Thoracic aorta (tissue), 2 donors: ENCODE measurements around the gene C17orf67. TPM values are rescaled to one million over a fixed set of nuclear protein-coding genes. Genes with fewer than 3 reads are reported as not detected.
A peak's percentile ranks its signal among the peaks of the same experiment; 100 is the strongest.

Experiments used
- ATAC-seq: fragments of 150-250 bp; one replicate; pipeline ENCODE4 v1.8.0; 2017; ENCODE audit warnings: low read depth; ENCODE audit not compliant: insufficient number of reproducible peaks, low FRiP score
- DNase-seq: peaks from one replicate; pipeline ENCODE4 v3.0.0-alpha.2; 2020; ENCODE audit warnings: low spot score
- H3K27ac ChIP-seq, 2 donors: fragments of 200-600 bp; sonication (generic); 1 replicate in 1 of 2; 2 replicates in 1 of 2; pipeline ENCODE4 v1.5.1; 2016; ENCODE audit warnings: mild to moderate bottlenecking in 2 of 2, moderate library complexity in 2 of 2
- H3K27me3 ChIP-seq: fragments of 200-600 bp; sonication (generic); replicated peaks from 2 replicates; pipeline ENCODE4 v1.6.0; 2016; ENCODE audit warnings: mild to moderate bottlenecking; ENCODE audit not compliant: insufficient read depth
- H3K36me3 ChIP-seq: fragments of 200-600 bp; sonication (generic); one replicate; pipeline ENCODE4 v1.5.1; 2016
- H3K4me1 ChIP-seq, 2 donors: fragments of 200-600 bp; sonication (generic); 1 replicate in 1 of 2; 2 replicates in 1 of 2; pipeline versions ENCODE4 v1.5.1 to v1.6.0; 2016; ENCODE audit warnings: low read depth in 2 of 2, mild to moderate bottlenecking in 1 of 2; ENCODE audit not compliant: control insufficient read depth in 1 of 2
- H3K4me3 ChIP-seq: fragments of 200-600 bp; sonication (generic); 2 replicates; pipeline ENCODE4 v1.5.1; 2016; ENCODE audit warnings: mild to moderate bottlenecking
- H3K9me3 ChIP-seq: fragments of 200-600 bp; sonication (generic); 2 replicates; pipeline ENCODE4 v1.5.1; 2016
- CTCF ChIP-seq: fragments of 200-600 bp; sonication (generic); IDR thresholded peaks from one replicate; pipeline ENCODE4 v1.5.1; 2019; ENCODE audit warnings: antibody characterized with exemption
- total RNA-seq, 2 donors: library from RNA; depleted of rRNA; stranded (reverse); fragments of >200 nt; gene quantifications; one replicate each; pipeline versions ENCODE4 v1.1.0 to v1.2.3, GENCODE V29; 2016

Gene C17orf67
- total RNA-seq, 2 donors from 2014 or later, result 1.3 to 2.4 TPM

GRCh38 chr17:56822725-56823124 lies 11.0 kb downstream of the C17orf67 start:
- no peaks in the 10 kb centered on the region for H3K36me3 ChIP-seq
- H3K4me3 ChIP-seq, result no peak overlapping the region
- H3K27ac ChIP-seq, result no peak overlapping the region
- DNase-seq (no peak), ATAC-seq (no peak)
- TF ChIP-seq CTCF, result no peak
- H3K9me3 ChIP-seq, result no peaks in the 10 kb centered on the region
- H3K4me1 ChIP-seq, result peaks cover 0 to 10% of the 10 kb centered on the region in 2 donors
- no peaks in the 10 kb centered on the region for H3K27me3 ChIP-seq

GRCh38 chr17:56821847-56822534 lies 11.7 kb downstream of the C17orf67 start:
- no peak for TF ChIP-seq CTCF
- Histone ChIP-seq H3K36me3 (no peaks in the 10 kb centered on the region), H3K4me1 (peaks cover 0 to 10% of the 10 kb centered on the region in 2 donors), H3K4me3 (no peak overlapping the region), H3K27ac (no peak overlapping the region), H3K27me3 (no peaks in the 10 kb centered on the region), H3K9me3 (no peaks in the 10 kb centered on the region)
- ATAC-seq (no peak), DNase-seq (no peak)

- no peak overlapping the region for H3K4me3 ChIP-seq
- H3K36me3 ChIP-seq, result no peaks in the 10 kb centered on the region
- DNase-seq, result no peak
- no peaks in the 10 kb centered on the region for H3K9me3 ChIP-seq
- H3K27ac ChIP-seq, result no peak overlapping the region
- no peaks in the 10 kb centered on the region for H3K27me3 ChIP-seq
- no peak for ATAC-seq
- no peak for TF ChIP-seq CTCF
- H3K4me1 ChIP-seq, result peaks cover 0 to 10% of the 10 kb centered on the region in 2 donors
These were observed 13.5 kb downstream of the C17orf67 start for GRCh38 chr17:56820207-56820606.

GRCh38 chr17:56819431-56820145 lies 14.1 kb downstream of the C17orf67 start:
- DNase-seq, result no peak
- Histone ChIP-seq H3K36me3 (no peaks in the 10 kb centered on the region), H3K4me3 (no peak overlapping the region), H3K27ac (no peak overlapping the region), H3K4me1 (peaks cover 0 to 10% of the 10 kb centered on the region in 2 donors), H3K27me3 (no peaks in the 10 kb centered on the region), H3K9me3 (no peaks in the 10 kb centered on the region)
- peak; percentile 86 for TF ChIP-seq CTCF
- ATAC-seq, result no peak

- no peak for ATAC-seq
- H3K36me3 ChIP-seq, result no peaks in the 10 kb centered on the region
- no peak overlapping the region for H3K4me3 ChIP-seq
- no peak overlapping the region for H3K27ac ChIP-seq
- H3K27me3 ChIP-seq, result no peaks in the 10 kb centered on the region
- no peaks in the 10 kb centered on the region for H3K9me3 ChIP-seq
- TF ChIP-seq CTCF, result no peak
- H3K4me1 ChIP-seq, result peaks cover 0 to 10% of the 10 kb centered on the region in 2 donors
- DNase-seq, result no peak
These were observed 14.7 kb downstream of the C17orf67 start for GRCh38 chr17:56819030-56819429.
